HG02588 (cell line): ENCODE results near the gene MINDY3.

Experiments used
- ATAC-seq: cut with Tn5 transposase; IDR thresholded peaks from one replicate; pipeline ENCODE4 v1.9.1; 2021; ENCODE audit warnings: mild to moderate bottlenecking, moderate library complexity; ENCODE audit not compliant: unreplicated experiment

MINDY3 gene

GRCh38 chr10:15739254-15739970, 120.9 kb downstream of the MINDY3 start:
- ATAC-seq, result no peak

- ATAC-seq, result no peak
These were observed 121.9 kb downstream of the MINDY3 start for GRCh38 chr10:15738270-15738925.

GRCh38 chr10:15737656-15738055, 122.7 kb downstream of the MINDY3 start:
- ATAC-seq, result no peak

- ATAC-seq, result no peak
These were observed 124.5 kb downstream of the MINDY3 start for GRCh38 chr10:15735763-15736162.

GRCh38 chr10:15730341-15730740, 130.0 kb downstream of the MINDY3 start:
- no peak for ATAC-seq

- ATAC-seq, result no peak
These were observed 130.4 kb downstream of the MINDY3 start for GRCh38 chr10:15729890-15730289.
